ENCODE data around the gene NDUFAB1.
"Not testable (repeated sequence)": the region's sequence is repeated elsewhere in the genome, so short reads cannot be mapped to it uniquely, and the experiment has no call there.

Gene NDUFAB1

DNA sequence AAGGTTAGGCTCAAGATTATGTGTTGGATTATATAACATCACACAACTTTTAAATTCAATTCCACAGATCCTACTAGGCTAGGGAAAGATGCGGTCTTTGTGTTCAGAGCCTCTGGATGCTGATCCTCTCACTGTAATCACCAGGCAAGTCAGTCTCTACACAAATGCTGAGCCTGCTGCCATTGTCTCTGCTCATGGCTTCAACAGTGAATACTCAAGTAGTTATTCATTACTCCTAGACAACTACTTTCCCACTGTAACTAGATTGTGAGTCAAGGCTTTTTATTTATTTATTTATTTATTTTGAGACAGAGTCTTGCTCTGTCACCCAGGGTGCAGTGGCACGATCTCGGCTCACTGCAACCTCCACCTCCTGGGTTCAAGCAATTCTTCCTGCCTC is 15.8 kb upstream of the NDUFAB1 start:
- H3K4me1 ChIP-seq (ENCODE audit: control insufficient read depth, insufficient read depth, low read length), result no peaks in the 10 kb centered on the region
- H3K9me3 ChIP-seq (ENCODE audit: control insufficient read depth, insufficient read depth, low read depth, low read length), result no peaks in the 10 kb centered on the region
- POLR2A ChIA-PET, result interaction anchor here (0.6 kb wide), 1 partner anchor 36 kb away, joined by 3 read pairs; no protein-coding TSS in a partner anchor
- no peak overlapping the region for H3K4me3 ChIP-seq (ENCODE audit: low read depth, low read length)
- CTCF ChIA-PET, result interaction anchor here (1.6 kb wide), 1 partner anchor 15 kb away, joined by 5 read pairs; no protein-coding TSS in a partner anchor
- H3K27ac ChIP-seq (ENCODE audit: extremely low read depth, low read depth, low read length), result no peak overlapping the region
- H3K36me3 ChIP-seq (ENCODE audit: control insufficient read depth in 2 of 2, insufficient read depth in 1 of 2, low read length in 2 of 2), result peaks cover 26 to 49% of the 10 kb centered on the region in 2 experiments; a peak in 2 of 3 replicates
- TF ChIP-seq, protein P1, sequence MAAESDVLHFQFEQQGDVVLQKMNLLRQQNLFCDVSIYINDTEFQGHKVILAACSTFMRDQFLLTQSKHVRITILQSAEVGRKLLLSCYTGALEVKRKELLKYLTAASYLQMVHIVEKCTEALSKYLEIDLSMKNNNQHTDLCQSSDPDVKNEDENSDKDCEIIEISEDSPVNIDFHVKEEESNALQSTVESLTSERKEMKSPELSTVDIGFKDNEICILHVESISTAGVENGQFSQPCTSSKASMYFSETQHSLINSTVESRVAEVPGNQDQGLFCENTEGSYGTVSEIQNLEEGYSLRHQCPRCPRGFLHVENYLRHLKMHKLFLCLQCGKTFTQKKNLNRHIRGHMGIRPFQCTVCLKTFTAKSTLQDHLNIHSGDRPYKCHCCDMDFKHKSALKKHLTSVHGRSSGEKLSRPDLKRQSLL (tag by site-specific recombination; IDR thresholded peaks at IDR 0.05), result no peak
- TF ChIP-seq ZBTB20 (tag by site-specific recombination; IDR thresholded peaks at IDR 0.05) (no peak), ZNF76 (tag by site-specific recombination; IDR thresholded peaks at IDR 0.05; ENCODE audit: borderline replicate concordance, low read depth) (no peak), SCRT1 (tag by site-specific recombination; IDR thresholded peaks at IDR 0.05; ENCODE audit: borderline replicate concordance) (no peak), ZNF624 (tag by site-specific recombination; IDR thresholded peaks at IDR 0.05) (no peak), ZNF747 (tag by site-specific recombination; IDR thresholded peaks at IDR 0.05) (no peak), ZNF660 (tag by site-specific recombination; IDR thresholded peaks at IDR 0.05) (no peak), ZNF837 (tag by site-specific recombination; IDR thresholded peaks at IDR 0.05) (no peak)

- H3K36me3 ChIP-seq (ENCODE audit: control insufficient read depth in 2 of 2, insufficient read depth in 1 of 2, low read length in 2 of 2), result peaks cover 26 to 45% of the 10 kb centered on the region in 2 experiments; a peak in 2 of 3 replicates
- CTCF ChIA-PET, result interaction anchor here (1.4 to 1.6 kb wide), 2 partner anchors 12 to 14 kb away, joined by 4 to 5 read pairs; no protein-coding TSS in a partner anchor
- H3K4me1 ChIP-seq (ENCODE audit: control insufficient read depth, insufficient read depth, low read length); H3K9me3 ChIP-seq (ENCODE audit: control insufficient read depth, insufficient read depth, low read depth, low read length); H3K27ac ChIP-seq (ENCODE audit: extremely low read depth, low read depth, low read length); POLR2A ChIA-PET; H3K4me3 ChIP-seq (ENCODE audit: low read depth, low read length): not testable (repeated sequence)
These were observed 14.8 kb upstream of the NDUFAB1 start for GRCh38 chr16:23610905-23611304.

DNA sequence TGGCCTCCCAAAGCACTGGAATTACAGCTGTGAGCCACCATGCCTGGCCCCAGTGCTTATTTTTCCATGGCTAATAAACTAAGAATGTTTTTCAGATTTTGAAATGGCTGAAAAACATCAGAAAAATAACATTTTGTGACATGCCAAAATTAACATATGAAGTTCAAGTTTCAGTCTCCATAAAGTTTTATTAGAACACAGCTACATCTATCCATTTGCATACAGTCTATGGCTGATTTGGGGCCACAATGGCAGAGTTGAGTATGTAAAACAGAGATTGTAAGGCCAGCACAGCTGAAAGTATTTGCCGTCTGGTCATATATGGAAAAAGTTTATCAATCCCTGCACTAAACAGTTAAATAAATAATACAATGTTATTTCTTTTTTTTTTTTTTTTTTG is 13.8 kb upstream of the NDUFAB1 start:
- H3K9me3 ChIP-seq (ENCODE audit: control insufficient read depth, insufficient read depth, low read depth, low read length), result no peaks in the 10 kb centered on the region
- no peak overlapping the region for H3K27ac ChIP-seq (ENCODE audit: extremely low read depth, low read depth, low read length)
- ChIA-PET POLR2A (no interaction called here), CTCF (interaction anchor here (1.4 kb wide), 1 partner anchor 11 kb away, joined by 4 read pairs; no protein-coding TSS in a partner anchor)
- TF ChIP-seq ZSCAN23 (tag by site-specific recombination; IDR thresholded peaks at IDR 0.05) (no peak), ZNF174 (tag by site-specific recombination; IDR thresholded peaks at IDR 0.05) (no peak), ZNF274 (IDR thresholded peaks at IDR 0.05; ENCODE audit: low read length) (no peak), ZNF274 (tag by site-specific recombination; IDR thresholded peaks at IDR 0.05; ENCODE audit: borderline replicate concordance) (no peak), ZNF692 (tag by site-specific recombination; IDR thresholded peaks at IDR 0.05) (no peak), ZNF785 (tag by site-specific recombination; IDR thresholded peaks at IDR 0.05) (no peak), ZXDB (tag by site-specific recombination; IDR thresholded peaks at IDR 0.05) (no peak), EGR2 (tag by site-specific recombination; IDR thresholded peaks at IDR 0.05; ENCODE audit: low read depth) (no peak), ZFP69B (tag by site-specific recombination; IDR thresholded peaks at IDR 0.05) (no peak), ZNF23 (tag by site-specific recombination; IDR thresholded peaks at IDR 0.05; ENCODE audit: borderline replicate concordance) (no peak), ZBTB21 (tag by site-specific recombination; IDR thresholded peaks at IDR 0.05) (no peak), SP7 (tag by site-specific recombination; IDR thresholded peaks at IDR 0.05) (no peak), ZNF138 (tag by site-specific recombination; IDR thresholded peaks at IDR 0.05; ENCODE audit: borderline replicate concordance) (no peak), ZNF366 (tag by site-specific recombination; conservative IDR thresholded peaks at IDR 0.05) (no peak)
- H3K36me3 ChIP-seq (ENCODE audit: control insufficient read depth in 2 of 2, insufficient read depth in 1 of 2, low read length in 2 of 2), result peaks cover 19 to 48% of the 10 kb centered on the region in 2 experiments; a peak in 2 of 3 replicates
- no peaks in the 10 kb centered on the region for H3K4me1 ChIP-seq (ENCODE audit: control insufficient read depth, insufficient read depth, low read length)
- H3K4me3 ChIP-seq (ENCODE audit: low read depth, low read length), result no peak overlapping the region

Data from HEK293 (cell line).